Endothelial cell of umbilical vein (primary cell): Measurements from ENCODE around the gene DLGAP4.

Experiments used
- EZH2 ChIP-seq: IDR thresholded peaks from 2 replicates; pipeline ENCODE4 v1.6.1; 2012; ENCODE audit warnings: borderline replicate concordance, low read depth, mild to moderate bottlenecking, moderate library complexity, low read length, inconsistent platforms; ENCODE audit not compliant: severe bottlenecking
- JUN ChIP-seq: IDR thresholded peaks from 2 replicates; pipeline ENCODE4 v1.6.1; 2011; ENCODE audit warnings: borderline replicate concordance, low read depth; ENCODE audit not compliant: insufficient read length, insufficient read depth
- POLR2A ChIP-seq: IDR thresholded peaks from 2 replicates; pipeline ENCODE4 v1.6.1; 2012; ENCODE audit warnings: low read depth, mild to moderate bottlenecking, control low read depth, low read length
- POLR2AphosphoS5 ChIP-seq: IDR thresholded peaks from 2 replicates; pipeline ENCODE4 v1.6.1; 2012; ENCODE audit warnings: low read depth, mild to moderate bottlenecking, control low read depth, low read length, moderate library complexity; ENCODE audit not compliant: insufficient read depth
- TF ChIP-seq, protein P1 (sequence below), 2 donors: IDR thresholded peaks; 1 replicate in 1 of 2; 2 replicates in 1 of 2; pipeline ENCODE4 v1.5.1; 2011; ENCODE audit warnings: low read length in 2 of 2, mild to moderate bottlenecking in 2 of 2, moderate library complexity in 2 of 2, control low read depth in 1 of 2, inconsistent platforms in 1 of 2, low read depth in 1 of 2; ENCODE audit not compliant: insufficient read depth in 1 of 2; ENCODE audit errors: extremely low read depth in 1 of 2

DNA sequence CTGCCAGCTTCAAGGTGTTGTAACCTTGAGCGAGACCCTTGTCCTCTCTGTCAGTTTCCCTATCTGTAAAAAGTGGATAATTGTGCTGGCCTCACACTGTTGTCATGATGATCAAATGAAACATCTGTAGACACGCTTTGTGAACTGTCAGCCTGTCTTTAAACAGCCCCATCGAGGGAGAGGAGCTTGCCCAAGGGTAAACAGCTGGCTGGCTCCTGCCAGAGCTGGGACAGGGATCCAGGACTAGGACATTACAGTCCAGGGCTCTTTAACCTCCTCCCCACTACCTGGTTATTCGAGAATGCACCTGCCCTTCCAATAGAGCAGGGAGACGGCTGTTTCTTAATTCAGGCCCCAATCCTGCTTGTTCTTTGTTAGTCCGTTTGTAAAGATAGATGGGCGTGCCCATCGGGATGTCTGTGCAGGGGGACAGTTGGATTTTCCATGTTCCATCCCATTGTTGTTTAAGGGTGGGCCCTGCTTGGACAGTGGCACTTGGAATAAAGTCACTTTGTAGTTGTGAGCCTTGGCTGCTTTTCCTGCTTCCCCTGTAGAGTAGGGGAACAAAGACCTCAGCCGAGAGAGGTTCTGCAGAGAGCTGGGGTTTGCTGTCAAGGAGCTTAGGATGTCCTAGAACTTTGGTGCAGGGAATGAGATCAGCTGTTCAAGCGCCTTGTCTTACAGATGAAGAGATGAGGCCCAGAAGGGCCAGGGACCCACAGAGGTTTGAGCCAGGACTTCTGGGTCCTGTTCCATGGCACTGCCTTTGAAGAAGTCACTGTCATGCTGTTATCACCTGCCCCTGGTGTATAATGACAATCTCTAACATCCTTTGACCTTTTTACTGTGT lies 157.3 kb downstream of the DLGAP4 start:
- TF ChIP-seq POLR2AphosphoS5 (no peak), POLR2A (no peak), JUN (no peak), EZH2 (no peak)
- TF ChIP-seq, protein P1, sequence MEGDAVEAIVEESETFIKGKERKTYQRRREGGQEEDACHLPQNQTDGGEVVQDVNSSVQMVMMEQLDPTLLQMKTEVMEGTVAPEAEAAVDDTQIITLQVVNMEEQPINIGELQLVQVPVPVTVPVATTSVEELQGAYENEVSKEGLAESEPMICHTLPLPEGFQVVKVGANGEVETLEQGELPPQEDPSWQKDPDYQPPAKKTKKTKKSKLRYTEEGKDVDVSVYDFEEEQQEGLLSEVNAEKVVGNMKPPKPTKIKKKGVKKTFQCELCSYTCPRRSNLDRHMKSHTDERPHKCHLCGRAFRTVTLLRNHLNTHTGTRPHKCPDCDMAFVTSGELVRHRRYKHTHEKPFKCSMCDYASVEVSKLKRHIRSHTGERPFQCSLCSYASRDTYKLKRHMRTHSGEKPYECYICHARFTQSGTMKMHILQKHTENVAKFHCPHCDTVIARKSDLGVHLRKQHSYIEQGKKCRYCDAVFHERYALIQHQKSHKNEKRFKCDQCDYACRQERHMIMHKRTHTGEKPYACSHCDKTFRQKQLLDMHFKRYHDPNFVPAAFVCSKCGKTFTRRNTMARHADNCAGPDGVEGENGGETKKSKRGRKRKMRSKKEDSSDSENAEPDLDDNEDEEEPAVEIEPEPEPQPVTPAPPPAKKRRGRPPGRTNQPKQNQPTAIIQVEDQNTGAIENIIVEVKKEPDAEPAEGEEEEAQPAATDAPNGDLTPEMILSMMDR (IDR thresholded peaks at IDR 0.05; ENCODE audit: extremely low read depth in 1 of 2, insufficient read depth in 1 of 2, low read depth in 1 of 2, low read length in 2 of 2): no peak
